Hindlimb muscle (tissue), 1 donor: ENCODE data around the gene CDX2. TPM values are rescaled to one million over a fixed set of nuclear protein-coding genes. Genes with fewer than 3 reads are reported as not detected.
"Not testable (repeated sequence)": the region's sequence is repeated elsewhere in the genome, so short reads cannot be mapped to it uniquely, and the experiment has no call there.

Source experiments
- DNase-seq: peaks from one replicate; pipeline ENCODE4 v3.0.0-alpha.2; 2013
- polyA plus RNA-seq: library from polyadenylated mRNA; unstranded; fragments of 120-200 nt; gene quantifications from one replicate; pipeline ENCODE4 v1.2.1, GENCODE V29; 2013; ENCODE audit not compliant: insufficient read length

Gene CDX2
- polyA plus RNA-seq, 1 donor, result not detected

- DNase-seq, result no peak
Measured at GRCh38 chr13:27964741-27965323, 4.3 kb downstream of the CDX2 start.

GRCh38 chr13:27964206-27964605 is 4.9 kb downstream of the CDX2 start:
- DNase-seq, result not testable (repeated sequence)

GRCh38 chr13:27963491-27963890 is 5.6 kb downstream of the CDX2 start:
- no peak for DNase-seq

GRCh38 chr13:27962982-27963381 is 6.1 kb downstream of the CDX2 start:
- no peak for DNase-seq

GRCh38 chr13:27962128-27962841 is 6.8 kb downstream of the CDX2 start:
- no peak for DNase-seq

- no peak for DNase-seq
Measured at GRCh38 chr13:27961227-27962085, 7.7 kb downstream of the CDX2 start.

- DNase-seq, result no peak
Measured at GRCh38 chr13:27960362-27961226, 8.5 kb downstream of the CDX2 start.

GRCh38 chr13:27959976-27960361 is 9.1 kb downstream of the CDX2 start:
- DNase-seq, result no peak

GRCh38 chr13:27956576-27957300 is 12.4 kb downstream of the CDX2 start:
- DNase-seq, result no peak

GRCh38 chr13:27955014-27955591 is 14.0 kb downstream of the CDX2 start:
- no peak for DNase-seq

GRCh38 chr13:27954406-27954851 is 14.7 kb downstream of the CDX2 start:
- no peak for DNase-seq

GRCh38 chr13:27953676-27954405 is 15.3 kb downstream of the CDX2 start:
- DNase-seq, result peak; percentile 81

- no peak for DNase-seq
Measured at GRCh38 chr13:27952876-27953675, 16.0 kb downstream of the CDX2 start.

GRCh38 chr13:27942972-27943371 is 26.1 kb downstream of the CDX2 start:
- DNase-seq, result no peak

- DNase-seq, result no peak
Measured at GRCh38 chr13:27933580-27934328, 35.4 kb downstream of the CDX2 start.

GRCh38 chr13:27933118-27933517 is 36.0 kb downstream of the CDX2 start:
- DNase-seq, result no peak

- no peak for DNase-seq
Measured at GRCh38 chr13:27929868-27930267, 39.2 kb downstream of the CDX2 start.

- no peak for DNase-seq
Measured at GRCh38 chr13:27928805-27929753, 40.0 kb downstream of the CDX2 start.
